ENCODE results near the gene AKAP3. TPM values are rescaled to one million over a fixed set of nuclear protein-coding genes. Genes with fewer than 3 reads are reported as not detected.

The AKAP3 gene
- polyA plus RNA-seq, 1 experiment: 0.73 TPM

- no peaks in the 10 kb centered on the region for H3K27me3 ChIP-seq (ENCODE audit: control insufficient read depth, insufficient read depth, low read length)
- H3K9me3 ChIP-seq (ENCODE audit: control insufficient read depth, insufficient read depth, low read length): no peaks in the 10 kb centered on the region
- DNase-seq (ENCODE audit: low read depth, low spot score): no peak
- ChIA-PET CTCF (interaction anchor here (0.7 kb wide), 1 partner anchor 23 kb away, joined by 3 read pairs; no protein-coding TSS in a partner anchor), POLR2A (no interaction called here)
- H3K4me3 ChIP-seq (ENCODE audit: low read depth, low read length): no peak overlapping the region
- no peak overlapping the region for H3K27ac ChIP-seq (ENCODE audit: low read depth, low read length)
- TF ChIP-seq CTCF (IDR thresholded peaks at IDR 0.05; ENCODE audit: low read depth, low read length): no peak
Observed at GRCh38 chr12:4626543-4626942, 22.3 kb downstream of the AKAP3 start.

DNA sequence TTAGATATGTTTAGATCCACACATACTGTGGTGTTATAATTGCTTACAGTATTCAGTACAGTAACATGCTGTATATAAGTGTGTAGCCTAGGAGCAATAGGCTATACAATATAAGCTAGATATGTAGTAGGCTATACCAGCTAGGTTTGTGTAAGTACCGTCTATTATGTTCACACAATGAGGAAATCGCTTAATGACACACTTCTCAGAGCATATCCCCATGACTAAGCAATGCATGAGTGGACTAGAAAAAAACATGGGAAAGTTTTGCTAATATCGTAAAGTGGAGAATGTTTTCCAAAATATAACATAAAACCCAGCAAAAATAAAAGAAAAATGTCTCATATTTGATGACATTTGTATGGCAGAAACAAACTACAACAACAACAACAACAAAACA is 27.3 kb downstream of the AKAP3 start:
- POLR2A ChIA-PET: no interaction called here

DNA sequence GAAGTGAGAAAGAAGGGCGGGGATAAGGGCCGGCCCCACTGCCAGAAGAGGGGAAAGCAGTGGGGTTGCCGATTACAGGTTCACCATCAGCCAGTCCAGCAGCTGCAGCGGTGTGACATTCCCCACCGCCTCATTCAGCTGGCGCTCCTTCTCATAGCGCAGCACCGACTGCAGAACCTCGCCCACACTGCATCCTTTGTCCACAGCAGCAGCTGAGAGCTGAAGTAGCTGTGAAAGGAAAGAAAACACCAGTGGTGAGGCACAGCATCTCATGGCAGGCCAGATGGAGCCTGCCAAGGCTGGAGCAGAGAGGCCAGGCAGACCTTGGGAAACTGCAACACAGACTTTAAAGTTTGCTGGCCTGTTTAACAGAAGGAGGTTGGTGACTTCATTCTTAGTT is 33.2 kb downstream of the AKAP3 start:
- H3K27me3 ChIP-seq (ENCODE audit: control insufficient read depth, insufficient read depth, low read length): no peaks in the 10 kb centered on the region
- no peak for DNase-seq (ENCODE audit: low read depth, low spot score)
- CTCF ChIA-PET: interaction anchor here (1.6 kb wide), 1 partner anchor 12 kb away, joined by 7 read pairs; no protein-coding TSS in a partner anchor
- H3K27ac ChIP-seq (ENCODE audit: low read depth, low read length): no peak overlapping the region
- no peak for TF ChIP-seq CTCF (IDR thresholded peaks at IDR 0.05; ENCODE audit: low read depth, low read length)
- no peak overlapping the region for H3K4me3 ChIP-seq (ENCODE audit: low read depth, low read length)
- POLR2A ChIA-PET: no interaction called here
- H3K9me3 ChIP-seq (ENCODE audit: control insufficient read depth, insufficient read depth, low read length): no peaks in the 10 kb centered on the region

More for the DNA sequence above, 27.3 kb downstream of the AKAP3 start:
- Histone ChIP-seq H3K27me3 (ENCODE audit: control insufficient read depth, insufficient read depth, low read length) (no peaks in the 10 kb centered on the region), H3K4me3 (ENCODE audit: low read depth, low read length) (no peak overlapping the region), H3K27ac (ENCODE audit: low read depth, low read length) (no peak overlapping the region), H3K9me3 (ENCODE audit: control insufficient read depth, insufficient read depth, low read length) (no peaks in the 10 kb centered on the region)
- no peak for TF ChIP-seq CTCF (IDR thresholded peaks at IDR 0.05; ENCODE audit: low read depth, low read length)
- CTCF ChIA-PET: interaction anchor here (3.1 kb wide), 1 partner anchor 16 kb away, joined by 15 read pairs; no protein-coding TSS in a partner anchor
- DNase-seq (ENCODE audit: low read depth, low spot score): no peak

- H3K27ac ChIP-seq (ENCODE audit: low read depth, low read length): no peak overlapping the region
- TF ChIP-seq CTCF (IDR thresholded peaks at IDR 0.05; ENCODE audit: low read depth, low read length): no peak
- ChIA-PET POLR2A (no interaction called here), CTCF (no interaction called here)
- DNase-seq (ENCODE audit: low read depth, low spot score): no peak
- H3K27me3 ChIP-seq (ENCODE audit: control insufficient read depth, insufficient read depth, low read length): no peaks in the 10 kb centered on the region
- H3K9me3 ChIP-seq (ENCODE audit: control insufficient read depth, insufficient read depth, low read length): no peaks in the 10 kb centered on the region
- no peak overlapping the region for H3K4me3 ChIP-seq (ENCODE audit: low read depth, low read length)
Observed at GRCh38 chr12:4610481-4610880, 38.4 kb downstream of the AKAP3 start.

DNA sequence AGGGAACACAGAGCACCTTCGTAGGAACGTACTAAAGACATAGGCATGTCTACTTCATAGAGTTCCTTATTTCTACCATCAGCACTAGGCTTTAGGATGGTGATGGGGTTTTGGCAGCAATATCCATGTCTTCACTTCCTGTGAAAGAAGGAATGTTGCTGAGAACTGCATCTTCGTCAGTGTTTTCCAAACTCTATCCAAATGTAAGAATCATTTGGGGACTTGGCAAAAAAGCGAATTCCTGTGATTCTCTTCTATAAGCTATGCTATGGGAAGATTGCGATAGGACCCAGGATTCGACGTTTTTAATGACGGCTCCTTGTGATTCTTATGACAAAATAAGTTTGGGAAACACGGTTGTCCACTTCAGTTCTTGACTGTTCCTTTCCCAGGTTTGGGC is 39.8 kb downstream of the AKAP3 start:
- no peak for TF ChIP-seq CTCF (IDR thresholded peaks at IDR 0.05; ENCODE audit: low read depth, low read length)
- POLR2A ChIA-PET: no interaction called here
- no peaks in the 10 kb centered on the region for H3K9me3 ChIP-seq (ENCODE audit: control insufficient read depth, insufficient read depth, low read length)
- H3K27ac ChIP-seq (ENCODE audit: low read depth, low read length): no peak overlapping the region
- CTCF ChIA-PET: interaction anchor here (1.0 kb wide), 1 partner anchor 47 kb away, joined by 3 read pairs; no protein-coding TSS in a partner anchor
- H3K27me3 ChIP-seq (ENCODE audit: control insufficient read depth, insufficient read depth, low read length): no peaks in the 10 kb centered on the region
- DNase-seq (ENCODE audit: low read depth, low spot score): no peak
- no peak overlapping the region for H3K4me3 ChIP-seq (ENCODE audit: low read depth, low read length)

Data from AG04450 (cell line).